HG03175 (cell line): Measurements from ENCODE around the gene HYAL1.
A peak's percentile ranks its signal among the peaks of the same experiment; 100 is the strongest.
"Not testable (repeated sequence)": the region's sequence is repeated elsewhere in the genome, so short reads cannot be mapped to it uniquely, and the experiment has no call there.

Experiments used
- ATAC-seq: cut with Tn5 transposase; IDR thresholded peaks from one replicate; pipeline ENCODE4 v1.9.1; 2021; ENCODE audit warnings: mild to moderate bottlenecking, moderate library complexity; ENCODE audit not compliant: unreplicated experiment

HYAL1 gene

GRCh38 chr3:50319894-50320625, 16.7 kb upstream of the HYAL1 start:
- no peak for ATAC-seq

- no peak for ATAC-seq
These were observed 16.0 kb upstream of the HYAL1 start for GRCh38 chr3:50319181-50319893.

GRCh38 chr3:50318615-50319014, 15.2 kb upstream of the HYAL1 start:
- no peak for ATAC-seq

GRCh38 chr3:50318163-50318562, 14.8 kb upstream of the HYAL1 start:
- ATAC-seq: no peak

GRCh38 chr3:50317300-50317699, 13.9 kb upstream of the HYAL1 start:
- ATAC-seq: no peak

GRCh38 chr3:50316657-50317242, 13.4 kb upstream of the HYAL1 start:
- no peak for ATAC-seq

- no peak for ATAC-seq
These were observed 11.4 kb upstream of the HYAL1 start for GRCh38 chr3:50314816-50315215.

- no peak for ATAC-seq
These were observed 11.0 kb upstream of the HYAL1 start for GRCh38 chr3:50314342-50314741.

- not testable (repeated sequence) for ATAC-seq
These were observed 8.7 kb upstream of the HYAL1 start for GRCh38 chr3:50312041-50312440.

- ATAC-seq: no peak
These were observed 1.2 kb upstream of the HYAL1 start for GRCh38 chr3:50304601-50305000.

GRCh38 chr3:50302095-50303012, 1.0 kb downstream of the HYAL1 start:
- no peak for ATAC-seq

GRCh38 chr3:50300681-50301254, 2.6 kb downstream of the HYAL1 start:
- no peak for ATAC-seq

- no peak for ATAC-seq
These were observed 3.3 kb downstream of the HYAL1 start for GRCh38 chr3:50299929-50300680.

GRCh38 chr3:50299638-50299928, 3.8 kb downstream of the HYAL1 start:
- no peak for ATAC-seq

GRCh38 chr3:50298836-50299637, 4.3 kb downstream of the HYAL1 start, which contains the start of the genes HYAL3 and NAA80:
Gene HYAL3, minus strand, starts transcription at chr3:50299405. Its CDS starts 3,803 bp downstream, at chr3:50295602.
Gene NAA80, minus strand, starts transcription at chr3:50299405. Its CDS starts 1,942 bp downstream, at chr3:50297463.
- ATAC-seq: peak; percentile 88

GRCh38 chr3:50297896-50298725, 5.3 kb downstream of the HYAL1 start:
- ATAC-seq: no peak

GRCh38 chr3:50297384-50297775, 6.0 kb downstream of the HYAL1 start:
- no peak for ATAC-seq

GRCh38 chr3:50296721-50297383, 6.5 kb downstream of the HYAL1 start:
- ATAC-seq: no peak
